ENCODE results near the gene BSND.

Gene BSND

GRCh38 chr1:54965624-54966340, 33.0 kb upstream of the BSND start:
- Histone ChIP-seq H3K27ac (ENCODE audit: low read length) (no peak overlapping the region), H3K36me3 (replicated peaks; ENCODE audit: low read depth, low read length) (no peaks in the 10 kb centered on the region), H3K9me3 (ENCODE audit: insufficient read depth, low read length) (no peaks in the 10 kb centered on the region), H3K9ac (ENCODE audit: low read length) (no peak overlapping the region), H3K4me2 (ENCODE audit: low read length) (peak overlapping the region; percentile 52), H4K20me1 (ENCODE audit: insufficient read depth, low read length) (no peaks in the 10 kb centered on the region), H3K79me2 (ENCODE audit: low read length) (no peaks in the 10 kb centered on the region), H3K4me1 (ENCODE audit: low read length) (peaks cover 17% of the 10 kb centered on the region), H2AFZ (ENCODE audit: low read depth, low read length) (peak overlapping the region; percentile 46; the same call in 1 of the 2 replicates), H3K27me3 (ENCODE audit: low read depth, low read length) (no peaks in the 10 kb centered on the region), H3K4me3 (ENCODE audit: low read length) (peak overlapping the region; percentile 31; the same call in 1 of the 2 replicates)
- no peak for TF ChIP-seq CTCF (IDR thresholded peaks at IDR 0.05; ENCODE audit: low read depth, low read length)
- TF ChIP-seq EZH2phosphoT487 (IDR thresholded peaks at IDR 0.05; ENCODE audit: low read depth), result no peak

- no peak overlapping the region for H2AFZ ChIP-seq (ENCODE audit: low read depth, low read length)
- no peak overlapping the region for H3K9ac ChIP-seq (ENCODE audit: low read length)
- H3K27me3 ChIP-seq (ENCODE audit: low read depth, low read length), result 0 out of 2 replicates have a peak, but pooled peaks cover 2% of the 10 kb centered on the region
- no peaks in the 10 kb centered on the region for H3K9me3 ChIP-seq (ENCODE audit: insufficient read depth, low read length)
- no peaks in the 10 kb centered on the region for H4K20me1 ChIP-seq (ENCODE audit: insufficient read depth, low read length)
- no peak overlapping the region for H3K4me3 ChIP-seq (ENCODE audit: low read length)
- H3K4me1 ChIP-seq (ENCODE audit: low read length), result peaks cover 32% of the 10 kb centered on the region
- TF ChIP-seq EZH2phosphoT487 (IDR thresholded peaks at IDR 0.05; ENCODE audit: low read depth), result no peak
- no peak for TF ChIP-seq CTCF (IDR thresholded peaks at IDR 0.05; ENCODE audit: low read depth, low read length)
- no peaks in the 10 kb centered on the region for H3K36me3 ChIP-seq (replicated peaks; ENCODE audit: low read depth, low read length)
- no peak overlapping the region for H3K4me2 ChIP-seq (ENCODE audit: low read length)
- H3K27ac ChIP-seq (ENCODE audit: low read length), result no peak overlapping the region
- no peaks in the 10 kb centered on the region for H3K79me2 ChIP-seq (ENCODE audit: low read length)
Measured at GRCh38 chr1:54967372-54967771, 31.4 kb upstream of the BSND start.

DNA sequence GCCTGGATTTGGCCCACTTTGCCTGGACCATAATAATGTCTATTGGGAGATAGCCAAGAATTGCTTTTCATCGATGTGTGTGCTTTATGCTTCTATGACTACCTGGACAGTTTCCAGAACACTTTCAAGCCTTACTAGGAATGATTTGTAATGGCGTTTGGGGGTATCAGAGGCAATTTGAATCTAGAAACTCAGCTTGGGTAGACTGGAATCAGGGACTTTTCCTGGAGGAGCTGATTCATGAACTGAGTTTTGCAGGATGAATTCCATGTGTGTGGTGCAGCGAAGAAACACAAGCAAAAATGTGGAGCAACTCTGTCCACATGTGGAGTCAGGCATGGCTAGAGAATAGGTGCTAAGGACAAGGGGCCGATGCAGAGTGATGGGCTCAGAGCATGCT, 30.2 kb upstream of the BSND start:
- H3K27me3 ChIP-seq (ENCODE audit: low read depth, low read length), result peaks cover 13% of the 10 kb centered on the region
- no peak overlapping the region for H3K4me3 ChIP-seq (ENCODE audit: low read length)
- no peak overlapping the region for H3K27ac ChIP-seq (ENCODE audit: low read length)
- H3K9ac ChIP-seq (ENCODE audit: low read length), result no peak overlapping the region
- H3K36me3 ChIP-seq (replicated peaks; ENCODE audit: low read depth, low read length), result no peaks in the 10 kb centered on the region
- no peaks in the 10 kb centered on the region for H3K79me2 ChIP-seq (ENCODE audit: low read length)
- TF ChIP-seq EZH2phosphoT487 (IDR thresholded peaks at IDR 0.05; ENCODE audit: low read depth) (no peak), CTCF (IDR thresholded peaks at IDR 0.05; ENCODE audit: low read depth, low read length) (no peak)
- H4K20me1 ChIP-seq (ENCODE audit: insufficient read depth, low read length), result no peaks in the 10 kb centered on the region
- H2AFZ ChIP-seq (ENCODE audit: low read depth, low read length), result no peak overlapping the region
- H3K9me3 ChIP-seq (ENCODE audit: insufficient read depth, low read length), result no peaks in the 10 kb centered on the region
- no peak overlapping the region for H3K4me2 ChIP-seq (ENCODE audit: low read length)
- peaks cover 39% of the 10 kb centered on the region for H3K4me1 ChIP-seq (ENCODE audit: low read length)

DNA sequence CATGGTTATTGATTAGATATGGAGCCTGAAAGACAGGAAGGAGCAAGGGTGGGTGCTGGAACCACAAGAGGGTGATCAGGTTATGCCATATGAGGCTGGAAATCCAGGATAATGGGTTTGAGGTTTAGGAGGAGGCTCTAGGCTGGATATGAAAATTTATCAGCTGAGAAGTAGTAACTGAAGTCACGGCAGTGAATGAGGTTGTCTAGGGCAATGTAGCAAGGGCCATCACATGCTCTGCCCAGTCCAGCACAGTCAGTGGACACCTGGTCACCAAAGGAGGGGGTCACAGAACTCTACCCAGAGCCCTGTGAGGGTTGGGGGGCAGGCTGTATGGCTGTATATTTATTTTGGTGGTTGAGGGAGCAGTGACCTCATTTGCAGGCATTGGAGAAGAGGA, 28.9 kb upstream of the BSND start:
- Histone ChIP-seq H3K4me2 (ENCODE audit: low read length) (no peak overlapping the region), H3K4me1 (ENCODE audit: low read length) (peaks cover 39% of the 10 kb centered on the region), H3K36me3 (replicated peaks; ENCODE audit: low read depth, low read length) (no peaks in the 10 kb centered on the region), H3K27me3 (ENCODE audit: low read depth, low read length) (peaks cover 23% of the 10 kb centered on the region), H3K9me3 (ENCODE audit: insufficient read depth, low read length) (no peaks in the 10 kb centered on the region), H2AFZ (ENCODE audit: low read depth, low read length) (no peak overlapping the region), H4K20me1 (ENCODE audit: insufficient read depth, low read length) (no peaks in the 10 kb centered on the region), H3K4me3 (ENCODE audit: low read length) (no peak overlapping the region), H3K79me2 (ENCODE audit: low read length) (no peaks in the 10 kb centered on the region), H3K27ac (ENCODE audit: low read length) (no peak overlapping the region), H3K9ac (ENCODE audit: low read length) (no peak overlapping the region)
- TF ChIP-seq EZH2phosphoT487 (IDR thresholded peaks at IDR 0.05; ENCODE audit: low read depth) (no peak), CTCF (IDR thresholded peaks at IDR 0.05; ENCODE audit: low read depth, low read length) (no peak)
